Measurements from ENCODE around the gene ALDH7A1. TPM values are rescaled to one million over a fixed set of nuclear protein-coding genes. Genes with fewer than 3 reads are reported as not detected.

The ALDH7A1 gene
- total RNA-seq, 1 donor from 2014 or later = 90.6 TPM

- H3K27ac ChIP-seq (ENCODE audit: low read depth, low read length) = no peak overlapping the region
- peaks cover 7% of the 10 kb centered on the region for H3K36me3 Mint-ChIP-seq (ENCODE audit: low read depth, unreplicated experiment)
- no peak for FAIRE-seq
Observed at GRCh38 chr5:126583761-126584160, 11.3 kb downstream of the ALDH7A1 start.

GRCh38 chr5:126579716-126580115 lies 15.3 kb downstream of the ALDH7A1 start:
- Mint-ChIP-seq H3K27me3 (ENCODE audit: low read depth, unreplicated experiment) (no peaks in the 10 kb centered on the region), H3K9me3 (ENCODE audit: unreplicated experiment) (no peaks in the 10 kb centered on the region), H3K36me3 (ENCODE audit: low read depth, unreplicated experiment) (peaks cover 5% of the 10 kb centered on the region), H3K27ac (ENCODE audit: unreplicated experiment) (no peak overlapping the region), H3K4me3 (ENCODE audit: unreplicated experiment) (no peak overlapping the region), H3K4me1 (ENCODE audit: low read depth, unreplicated experiment) (no peaks in the 10 kb centered on the region)
- no peak overlapping the region for H2AFZ ChIP-seq (ENCODE audit: low read depth, low read length)
- no peak overlapping the region for H3K9ac ChIP-seq (ENCODE audit: low read length)
- TF ChIP-seq EZH2 (IDR thresholded peaks at IDR 0.05; ENCODE audit: insufficient read depth, low read length) = no peak
- TF ChIP-seq CTCF (IDR thresholded peaks at IDR 0.05; ENCODE audit: insufficient read depth, low read depth, low read length) = no peak
- H4K20me1 ChIP-seq (ENCODE audit: insufficient read depth, low read length) = no peaks in the 10 kb centered on the region
- no peak overlapping the region for H3K27ac ChIP-seq (ENCODE audit: low read depth, low read length)
- H3K4me2 ChIP-seq (ENCODE audit: low read length) = no peak overlapping the region
- peaks cover 20% of the 10 kb centered on the region for H3K36me3 ChIP-seq (ENCODE audit: insufficient read depth, low read length)
- FAIRE-seq (no peak), DNase-seq (ENCODE audit: low read depth) (no peak)
- no peaks in the 10 kb centered on the region for H3K4me1 ChIP-seq (ENCODE audit: insufficient read depth, low read length)
- H3K79me2 ChIP-seq (ENCODE audit: insufficient read depth, low read length) = no peaks in the 10 kb centered on the region
- H3K4me3 ChIP-seq (ENCODE audit: insufficient read depth, low read depth, low read length) = no peak overlapping the region
- no peaks in the 10 kb centered on the region for H3K27me3 ChIP-seq (ENCODE audit: insufficient read depth, low read length)
- H3K9me3 ChIP-seq (ENCODE audit: insufficient read depth, low read depth, low read length) = no peaks in the 10 kb centered on the region

More at GRCh38 chr5:126583761-126584160, 11.3 kb downstream of the ALDH7A1 start:
- Histone ChIP-seq H3K79me2 (ENCODE audit: insufficient read depth, low read length) (no peaks in the 10 kb centered on the region), H4K20me1 (ENCODE audit: insufficient read depth, low read length) (no peaks in the 10 kb centered on the region), H3K9ac (ENCODE audit: low read length) (no peak overlapping the region), H3K9me3 (ENCODE audit: insufficient read depth, low read depth, low read length) (no peaks in the 10 kb centered on the region), H2AFZ (ENCODE audit: low read depth, low read length) (no peak overlapping the region), H3K27me3 (ENCODE audit: insufficient read depth, low read length) (no peaks in the 10 kb centered on the region), H3K4me2 (ENCODE audit: low read length) (no peak overlapping the region), H3K4me1 (ENCODE audit: insufficient read depth, low read length) (no peaks in the 10 kb centered on the region), H3K36me3 (ENCODE audit: insufficient read depth, low read length) (peaks cover 4% of the 10 kb centered on the region), H3K4me3 (ENCODE audit: insufficient read depth, low read depth, low read length) (no peak overlapping the region)
- Mint-ChIP-seq H3K9me3 (ENCODE audit: unreplicated experiment) (no peaks in the 10 kb centered on the region), H3K4me3 (ENCODE audit: unreplicated experiment) (no peak overlapping the region), H3K4me1 (ENCODE audit: low read depth, unreplicated experiment) (no peaks in the 10 kb centered on the region), H3K27ac (ENCODE audit: unreplicated experiment) (no peak overlapping the region), H3K27me3 (ENCODE audit: low read depth, unreplicated experiment) (no peaks in the 10 kb centered on the region)
- no peak for TF ChIP-seq EZH2 (IDR thresholded peaks at IDR 0.05; ENCODE audit: insufficient read depth, low read length)
- TF ChIP-seq CTCF (IDR thresholded peaks at IDR 0.05; ENCODE audit: insufficient read depth, low read depth, low read length) = no peak
- no peak for DNase-seq (ENCODE audit: low read depth)

GRCh38 chr5:126577415-126577814 lies 17.6 kb downstream of the ALDH7A1 start:
- H3K36me3 Mint-ChIP-seq (ENCODE audit: low read depth, unreplicated experiment) = peaks cover 4% of the 10 kb centered on the region
- no peak overlapping the region for H3K27ac Mint-ChIP-seq (ENCODE audit: unreplicated experiment)
- Histone ChIP-seq H3K4me1 (ENCODE audit: insufficient read depth, low read length) (no peaks in the 10 kb centered on the region), H3K27ac (ENCODE audit: low read depth, low read length) (no peak overlapping the region), H3K9ac (ENCODE audit: low read length) (no peak overlapping the region), H3K27me3 (ENCODE audit: insufficient read depth, low read length) (no peaks in the 10 kb centered on the region), H3K9me3 (ENCODE audit: insufficient read depth, low read depth, low read length) (no peaks in the 10 kb centered on the region), H2AFZ (ENCODE audit: low read depth, low read length) (no peak overlapping the region), H3K4me2 (ENCODE audit: low read length) (no peak overlapping the region), H3K36me3 (ENCODE audit: insufficient read depth, low read length) (peaks cover 20% of the 10 kb centered on the region), H3K4me3 (ENCODE audit: insufficient read depth, low read depth, low read length) (no peak overlapping the region), H4K20me1 (ENCODE audit: insufficient read depth, low read length) (no peaks in the 10 kb centered on the region), H3K79me2 (ENCODE audit: insufficient read depth, low read length) (no peaks in the 10 kb centered on the region)
- DNase-seq (ENCODE audit: low read depth) = no peak
- H3K27me3 Mint-ChIP-seq (ENCODE audit: low read depth, unreplicated experiment) = no peaks in the 10 kb centered on the region
- TF ChIP-seq EZH2 (IDR thresholded peaks at IDR 0.05; ENCODE audit: insufficient read depth, low read length) (no peak), CTCF (IDR thresholded peaks at IDR 0.05; ENCODE audit: insufficient read depth, low read depth, low read length) (no peak)
- H3K9me3 Mint-ChIP-seq (ENCODE audit: unreplicated experiment) = no peaks in the 10 kb centered on the region
- H3K4me1 Mint-ChIP-seq (ENCODE audit: low read depth, unreplicated experiment) = no peaks in the 10 kb centered on the region
- no peak for FAIRE-seq
- H3K4me3 Mint-ChIP-seq (ENCODE audit: unreplicated experiment) = no peak overlapping the region

All from astrocyte (in vitro differentiated cells and primary cell).